Naive thymus-derived CD4-positive, alpha-beta T cell (primary cell): ENCODE measurements around the gene COG5. TPM values are rescaled to one million over a fixed set of nuclear protein-coding genes. Genes with fewer than 3 reads are reported as not detected.

Experiments
- ATAC-seq: fragments of 150-1000 bp; cut with Tn5 transposase; 2 replicates; pipeline ENCODE4 v1.10.0; 2021; ENCODE audit warnings: mild to moderate bottlenecking, moderate library complexity
- CTCF ChIA-PET: fragments of 350-600 bp; sonication (Branson Sonifier 250); formaldehyde crosslinking; loops from one replicate; lab custom pipeline; 2021; ENCODE audit warnings: antibody characterized with exemption; lab: Charles Lee
- POLR2A ChIA-PET: fragments of 350-600 bp; sonication (Branson Sonifier 250); formaldehyde crosslinking; loops from one replicate; lab custom pipeline; 2021; ENCODE audit warnings: antibody characterized with exemption, inconsistent platforms; lab: Charles Lee
- DNase-seq, 9 donors: peaks; one replicate each; pipeline versions ENCODE4 v3.0.0 to v3.0.0-alpha.2; 2020 to 2022; ENCODE audit warnings: mixed read lengths in 1 of 9
- H3K27ac ChIP-seq: one replicate; pipeline ENCODE4 v1.7.0; 2013; ENCODE audit warnings: mild to moderate bottlenecking, low read depth, low read length, moderate library complexity
- H3K27me3 ChIP-seq, 2 donors: one replicate each; pipeline ENCODE4 v1.7.0; 2013; ENCODE audit warnings: low read length in 2 of 2, mild to moderate bottlenecking in 2 of 2, moderate library complexity in 2 of 2; ENCODE audit not compliant: control insufficient read depth in 2 of 2, insufficient read depth in 2 of 2
- H3K36me3 ChIP-seq, 3 experiments: 1 replicate in 2 of 3; 2 replicates in 1 of 3; pipeline ENCODE4 v1.7.0; 2013; ENCODE audit warnings: low read length in 3 of 3, mild to moderate bottlenecking in 3 of 3, moderate library complexity in 1 of 3; ENCODE audit not compliant: insufficient read depth in 3 of 3, control insufficient read depth in 2 of 3
- H3K4me1 ChIP-seq, 2 donors: one replicate each; pipeline ENCODE4 v1.7.0; 2013; ENCODE audit warnings: low read length in 2 of 2, mild to moderate bottlenecking in 2 of 2, moderate library complexity in 1 of 2; ENCODE audit not compliant: control insufficient read depth in 2 of 2, insufficient read depth in 2 of 2
- H3K4me3 ChIP-seq: 2 replicates; pipeline ENCODE4 v1.7.0; 2013; ENCODE audit warnings: mild to moderate bottlenecking, low read length
- H3K9me3 ChIP-seq, 3 experiments: 1 replicate in 2 of 3; 2 replicates in 1 of 3; pipeline ENCODE4 v1.7.0; 2013; ENCODE audit warnings: low read length in 3 of 3; ENCODE audit not compliant: control insufficient read depth in 2 of 3
- H3K27ac Mint-ChIP-seq, 9 donors: one replicate each; pipeline ENCODE4 v1.8.0; 2020 to 2022; ENCODE audit warnings: mixed read lengths in 9 of 9, mild to moderate bottlenecking in 8 of 9, moderate library complexity in 5 of 9, inconsistent platforms in 2 of 9
- H3K27me3 Mint-ChIP-seq, 5 donors: one replicate each; pipeline ENCODE4 v1.8.0; 2021 to 2022; ENCODE audit warnings: mixed read lengths in 5 of 5, mild to moderate bottlenecking in 1 of 5
- H3K36me3 Mint-ChIP-seq, 5 donors: one replicate each; pipeline ENCODE4 v1.8.0; 2020 to 2022; ENCODE audit warnings: mixed read lengths in 5 of 5, mild to moderate bottlenecking in 3 of 5, inconsistent platforms in 1 of 5
- H3K4me1 Mint-ChIP-seq, 7 donors: one replicate each; pipeline ENCODE4 v1.8.0; 2020 to 2022; ENCODE audit warnings: mixed read lengths in 7 of 7, mild to moderate bottlenecking in 3 of 7, inconsistent platforms in 1 of 7
- H3K4me3 Mint-ChIP-seq, 10 donors: one replicate each; pipeline ENCODE4 v1.8.0; 2020 to 2022; ENCODE audit warnings: mild to moderate bottlenecking in 10 of 10, mixed read lengths in 10 of 10, moderate library complexity in 6 of 10, inconsistent platforms in 2 of 10
- H3K9me3 Mint-ChIP-seq, 11 donors: one replicate each; pipeline ENCODE4 v1.8.0; 2020 to 2022; ENCODE audit warnings: mixed read lengths in 11 of 11, mild to moderate bottlenecking in 4 of 11, inconsistent platforms in 1 of 11, moderate library complexity in 1 of 11
- intact Hi-C, 2 donors: fragments of 100-400 bp; cut with micrococcal nuclease; formaldehyde crosslinking; loops; one replicate each; pipeline ENCODE4 v1.15.1; 2023
- polyA plus RNA-seq, 2 donors: library from polyadenylated mRNA; unstranded; fragments of 300-500 nt; fragmentation: Illumina TruSeq; gene quantifications; one replicate each; pipeline ENCODE4 v1.2.3, GENCODE V29; 2021
- total RNA-seq, 6 experiments: library from RNA in 5 of 6; stranded (reverse) in 5 of 6; gene quantifications; 1 replicate in 5 of 6; 2 replicates in 1 of 6; pipeline ENCODE4 v1.2.3 and lab custom pipeline; 2021 to 2026

The COG5 gene
- total and polyA plus RNA-seq, 7 experiments from 2014 or later = 24.7 to 77.0 (median 48.0) TPM

DNA sequence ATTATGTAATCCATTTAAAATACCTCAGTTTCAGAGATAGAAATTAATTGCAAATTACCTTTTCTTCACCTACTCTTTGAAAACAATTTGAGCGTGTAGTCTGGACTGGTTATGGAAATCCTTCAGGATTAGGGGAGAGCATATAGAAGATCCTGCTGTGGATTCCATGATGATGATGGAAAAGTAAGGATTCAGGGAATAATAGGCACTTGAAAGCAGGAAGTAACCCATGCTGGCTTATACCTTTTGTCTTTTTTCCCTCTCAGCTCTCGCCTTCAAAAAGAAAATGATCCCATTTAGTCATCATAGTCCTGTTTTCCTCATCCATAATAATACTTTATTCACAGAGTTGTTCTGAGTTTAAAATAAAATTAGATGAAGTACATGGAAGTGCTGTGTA, 390.5 kb downstream of the COG5 start:
- Histone ChIP-seq H3K27ac (no peak overlapping the region), H3K9me3 (no peaks in the 10 kb centered on the region), H3K36me3 (peaks cover 3 to 17% (median 5%) of the 10 kb centered on the region in 3 experiments), H3K4me3 (no peak overlapping the region), H3K4me1 (peaks cover 38 to 49% of the 10 kb centered on the region in 2 donors), H3K27me3 (no peaks in the 10 kb centered on the region)
- Mint-ChIP-seq H3K4me3 (peak overlapping the region in 9 of 10 donors; percentile 15 to 77 (median 56)), H3K4me1 (peaks cover 50 to 83% (median 72%) of the 10 kb centered on the region in 7 donors), H3K27me3 (peaks cover 0 to 2% (median 0%) of the 10 kb centered on the region in 5 donors), H3K9me3 (peaks cover 0 to 2% (median 0%) of the 10 kb centered on the region in 11 donors), H3K27ac (peak overlapping the region in 6 of 9 donors; percentile 0 to 84 (median 20)), H3K36me3 (peaks cover 0 to 10% (median 6%) of the 10 kb centered on the region in 5 donors)
- no peak for DNase-seq
- ATAC-seq = no peak
- intact Hi-C loops = no loop called here
- POLR2A ChIA-PET = interaction anchor here (1.7 kb wide), 1 partner anchor 21 kb away, joined by 8 read pairs; no protein-coding TSS in a partner anchor
- CTCF ChIA-PET = interaction anchor here (1.3 kb wide), 1 partner anchor 25 kb away, joined by 3 read pairs; no protein-coding TSS in a partner anchor

- peak overlapping the region; percentile 1 for H3K27ac ChIP-seq
- H3K4me3 Mint-ChIP-seq = peak overlapping the region; percentile 33 to 77 (median 54)
- peaks cover 0 to 10% (median 6%) of the 10 kb centered on the region in 5 donors for H3K36me3 Mint-ChIP-seq
- H3K27me3 Mint-ChIP-seq = peaks cover 0 to 2% (median 0%) of the 10 kb centered on the region in 5 donors
- intact Hi-C loops = no loop called here
- peak overlapping the region in 8 of 9 donors; percentile 0 to 84 (median 46) for H3K27ac Mint-ChIP-seq
- no peaks in the 10 kb centered on the region for H3K27me3 ChIP-seq
- H3K36me3 ChIP-seq = peaks cover 0 to 17% (median 3%) of the 10 kb centered on the region in 3 experiments
- H3K9me3 Mint-ChIP-seq = peaks cover 0 to 2% (median 0%) of the 10 kb centered on the region in 11 donors
- no peaks in the 10 kb centered on the region for H3K9me3 ChIP-seq
- no peak overlapping the region for H3K4me3 ChIP-seq
- ChIA-PET CTCF (interaction anchor here (1.0 to 1.4 kb wide), 2 partner anchors 11 to 22 kb away, joined by 3 to 4 read pairs; no protein-coding TSS in a partner anchor), POLR2A (interaction anchor here (1.0 kb wide), 1 partner anchor 10 kb away, joined by 5 read pairs; no protein-coding TSS in a partner anchor)
- peaks cover 40 to 49% of the 10 kb centered on the region in 2 donors for H3K4me1 ChIP-seq
- DNase-seq (no peak), ATAC-seq (no peak)
- H3K4me1 Mint-ChIP-seq = peaks cover 49 to 78% (median 69%) of the 10 kb centered on the region in 7 donors
Observed at GRCh38 chr7:107172276-107173032, 391.3 kb downstream of the COG5 start.

GRCh38 chr7:107171496-107171895, 392.2 kb downstream of the COG5 start:
- no peak for DNase-seq
- POLR2A ChIA-PET = interaction anchor here (1.0 kb wide), 1 partner anchor 11 kb away, joined by 5 read pairs; no protein-coding TSS in a partner anchor
- Mint-ChIP-seq H3K27ac (peak overlapping the region in 3 of 9 donors; percentile 13 to 75 (median 68)), H3K27me3 (peaks cover 0 to 2% (median 0%) of the 10 kb centered on the region in 5 donors), H3K9me3 (peaks cover 0 to 2% (median 0%) of the 10 kb centered on the region in 11 donors), H3K4me3 (peak overlapping the region; percentile 19 to 93 (median 49)), H3K36me3 (peaks cover 0 to 10% (median 6%) of the 10 kb centered on the region in 5 donors), H3K4me1 (peaks cover 41 to 74% (median 63%) of the 10 kb centered on the region in 7 donors)
- Histone ChIP-seq H3K27ac (no peak overlapping the region), H3K27me3 (no peaks in the 10 kb centered on the region), H3K36me3 (peaks cover 0 to 17% (median 3%) of the 10 kb centered on the region in 3 experiments), H3K9me3 (no peaks in the 10 kb centered on the region), H3K4me3 (no peak overlapping the region), H3K4me1 (peaks cover 49% of the 10 kb centered on the region in 2 donors)
- intact Hi-C loops = no loop called here
- CTCF ChIA-PET = interaction anchor here (1.0 to 1.4 kb wide), 2 partner anchors 12 to 21 kb away, joined by 3 to 4 read pairs; no protein-coding TSS in a partner anchor
- ATAC-seq = no peak

- intact Hi-C loops = loop anchor here in 1 of 2 donors (1.0 kb wide), 1 partner anchor 10 kb away; no protein-coding TSS in a partner anchor
- Mint-ChIP-seq H3K4me1 (peaks cover 36 to 68% (median 59%) of the 10 kb centered on the region in 7 donors), H3K36me3 (peaks cover 0 to 10% (median 6%) of the 10 kb centered on the region in 5 donors), H3K27ac (peak overlapping the region; percentile 96 to 100 (median 98)), H3K27me3 (peaks cover 0 to 13% (median 0%) of the 10 kb centered on the region in 5 donors), H3K4me3 (peak overlapping the region; percentile 92 to 100 (median 96)), H3K9me3 (peaks cover 0 to 2% (median 0%) of the 10 kb centered on the region in 11 donors)
- ATAC-seq = no peak
- H3K4me1 ChIP-seq = peaks cover 45 to 48% of the 10 kb centered on the region in 2 donors
- H3K27ac ChIP-seq = peak overlapping the region; percentile 100
- peak overlapping the region; percentile 62 for H3K4me3 ChIP-seq
- ChIA-PET CTCF (interaction anchor here (0.7 to 3.1 kb wide), 4 partner anchors 20 to 573 kb away, joined by 3 to 12 read pairs (median 8); no protein-coding TSS in a partner anchor), POLR2A (interaction anchor here (0.7 to 4.2 kb wide), 15 partner anchors 8 to 1057 kb away, joined by 3 to 79 read pairs (median 8); partner anchors contain the start of genes CBLL1, COG5 and DUS4L)
- H3K9me3 ChIP-seq = no peaks in the 10 kb centered on the region
- H3K36me3 ChIP-seq = peaks cover 0 to 17% (median 3%) of the 10 kb centered on the region in 3 experiments
- H3K27me3 ChIP-seq = no peaks in the 10 kb centered on the region
- DNase-seq = no peak
Observed at GRCh38 chr7:107170051-107170915, 393.4 kb downstream of the COG5 start.

- Mint-ChIP-seq H3K4me3 (peak overlapping the region; percentile 92 to 100 (median 96)), H3K9me3 (peaks cover 0 to 2% (median 0%) of the 10 kb centered on the region in 11 donors), H3K27me3 (peaks cover 0 to 22% (median 0%) of the 10 kb centered on the region in 5 donors), H3K4me1 (peaks cover 34 to 59% (median 50%) of the 10 kb centered on the region in 7 donors), H3K27ac (peak overlapping the region; percentile 98 to 100 (median 99)), H3K36me3 (peaks cover 0 to 8% (median 3%) of the 10 kb centered on the region in 5 donors)
- Histone ChIP-seq H3K27ac (peak overlapping the region; percentile 100), H3K4me1 (peaks cover 37 to 43% of the 10 kb centered on the region in 2 donors), H3K4me3 (peak overlapping the region; percentile 62), H3K27me3 (no peaks in the 10 kb centered on the region), H3K36me3 (peaks cover 0 to 17% (median 3%) of the 10 kb centered on the region in 3 experiments), H3K9me3 (no peaks in the 10 kb centered on the region)
- POLR2A ChIA-PET = interaction anchor here (0.6 to 4.2 kb wide), 34 partner anchors 8 to 1400 kb away, joined by 3 to 79 read pairs (median 7); partner anchors contain the start of genes CBLL1, CCDC71L, COG5 and DNAJB9
- CTCF ChIA-PET = interaction anchor here (0.7 to 6.8 kb wide), 6 partner anchors 13 to 574 kb away, joined by 3 to 67 read pairs (median 8); no protein-coding TSS in a partner anchor
- ATAC-seq (peak; percentile 30), DNase-seq (peak; percentile 68 to 92 (median 77))
- intact Hi-C loops = loop anchor here (1.0 to 5.0 kb wide), 10 partner anchors 11 to 1637 kb away; partner anchors contain the start of genes BCAP29 (in 1 of the 2), DNAJB9 (in 1 of the 2), RINT1 (in 1 of the 2) and THAP5 (in 1 of the 2)
Observed at GRCh38 chr7:107169120-107170050, 394.3 kb downstream of the COG5 start.
